Caco-2 (cell line): ENCODE measurements around the gene COLEC12. TPM values are rescaled to one million over a fixed set of nuclear protein-coding genes. Genes with fewer than 3 reads are reported as not detected.

Source experiments
- BruUV-seq: library from RNA; stranded (reverse); fragments of 400-500 nt; replicated peaks from 2 replicates; lab custom pipeline; 2021; lab: Mats Ljungman, UMichigan
- CTCF ChIA-PET: fragments of 300-600 bp; sonication (Branson Sonifier 250); formaldehyde crosslinking; loops from one replicate; lab custom pipeline; 2022; ENCODE audit warnings: antibody characterized with exemption; lab: Charles Lee
- POLR2A ChIA-PET: fragments of 300-600 bp; sonication (Branson Sonifier 250); formaldehyde crosslinking; loops from one replicate; lab custom pipeline; 2022; ENCODE audit warnings: antibody characterized with exemption; lab: Charles Lee
- DNase-seq, 2 experiments: peaks; one replicate each; pipeline versions ENCODE4 v3.0.0 to v3.0.0-alpha.2; 2020 to 2022
- H3K27me3 ChIP-seq: replicated peaks from 2 replicates; pipeline ENCODE4 v1.6.0; 2011; ENCODE audit warnings: low read length; ENCODE audit not compliant: control insufficient read depth, insufficient read depth
- H3K36me3 ChIP-seq: 2 replicates; pipeline ENCODE4 v1.5.1; 2011; ENCODE audit warnings: low read length; ENCODE audit not compliant: control insufficient read depth, insufficient read depth
- H3K4me1 ChIP-seq: fragments of 250-450 bp; sonication (Bioruptor Pico); 2 replicates; pipeline ENCODE4 v1.5.1; 2020; ENCODE audit warnings: mild to moderate bottlenecking
- H3K4me3 ChIP-seq: 2 replicates; pipeline ENCODE4 v1.5.1; 2011; ENCODE audit warnings: low read depth, mild to moderate bottlenecking, control low read depth, low read length
- H3K9me3 ChIP-seq: fragments of 250-450 bp; sonication (Bioruptor Pico); 2 replicates; pipeline ENCODE4 v1.5.1; 2020; ENCODE audit warnings: mild to moderate bottlenecking, moderate library complexity
- H3K27ac Mint-ChIP-seq: one replicate; pipeline ENCODE4 v1.8.0; 2022; ENCODE audit warnings: mixed read lengths; ENCODE audit not compliant: unreplicated experiment
- H3K27me3 Mint-ChIP-seq: one replicate; pipeline ENCODE4 v1.8.0; 2022; ENCODE audit warnings: mixed read lengths; ENCODE audit not compliant: insufficient read depth, unreplicated experiment
- H3K36me3 Mint-ChIP-seq: one replicate; pipeline ENCODE4 v1.8.0; 2022; ENCODE audit warnings: mild to moderate bottlenecking, mixed read lengths; ENCODE audit not compliant: insufficient read depth, unreplicated experiment
- H3K4me1 Mint-ChIP-seq: one replicate; pipeline ENCODE4 v1.8.0; 2022; ENCODE audit warnings: low read depth, mixed read lengths; ENCODE audit not compliant: unreplicated experiment
- H3K4me3 Mint-ChIP-seq: one replicate; pipeline ENCODE4 v1.8.0; 2022; ENCODE audit warnings: mild to moderate bottlenecking, moderate library complexity, mixed read lengths; ENCODE audit not compliant: unreplicated experiment
- H3K9me3 Mint-ChIP-seq: one replicate; pipeline ENCODE4 v1.8.0; 2022; ENCODE audit warnings: mixed read lengths; ENCODE audit not compliant: unreplicated experiment
- intact Hi-C: fragments of 100-400 bp; cut with micrococcal nuclease; formaldehyde crosslinking; loops from one replicate; pipeline ENCODE4 v1.10.0; 2022; ENCODE audit not compliant: unreplicated experiment
- total RNA-seq: library from RNA; stranded (reverse); gene quantifications from 2 replicates; pipeline ENCODE4 v1.2.3, GENCODE V29; 2022
- TF ChIP-seq, protein P1 (sequence below), 2 experiments: fragments of 200-600 bp in 1 of 2; IDR thresholded peaks; 1 replicate in 1 of 2; 2 replicates in 1 of 2; pipeline versions ENCODE4 v1.5.1 to v1.8.0; 2011 to 2022; ENCODE audit warnings: antibody characterized with exemption in 1 of 2, control low read depth in 1 of 2, inconsistent platforms in 1 of 2, low read depth in 1 of 2, low read length in 1 of 2, mild to moderate bottlenecking in 1 of 2, moderate library complexity in 1 of 2; ENCODE audit not compliant: insufficient read depth in 1 of 2, severe bottlenecking in 1 of 2, unreplicated experiment in 1 of 2

Gene COLEC12
- total RNA-seq, 1 experiment from 2014 or later, result 0.09 TPM

GRCh38 chr18:319720-320119, 180.8 kb downstream of the COLEC12 start:
- Mint-ChIP-seq H3K9me3 (no peaks in the 10 kb centered on the region), H3K36me3 (peaks cover 5% of the 10 kb centered on the region), H3K27ac (no peak overlapping the region), H3K4me1 (peaks cover 14% of the 10 kb centered on the region), H3K27me3 (no peaks in the 10 kb centered on the region), H3K4me3 (no peak overlapping the region)
- no TSS peak for BruUV-seq
- Histone ChIP-seq H3K27me3 (no peaks in the 10 kb centered on the region), H3K4me1 (peaks cover 33% of the 10 kb centered on the region), H3K36me3 (no peaks in the 10 kb centered on the region), H3K9me3 (no peaks in the 10 kb centered on the region), H3K4me3 (no peak overlapping the region)
- TF ChIP-seq, protein P1, sequence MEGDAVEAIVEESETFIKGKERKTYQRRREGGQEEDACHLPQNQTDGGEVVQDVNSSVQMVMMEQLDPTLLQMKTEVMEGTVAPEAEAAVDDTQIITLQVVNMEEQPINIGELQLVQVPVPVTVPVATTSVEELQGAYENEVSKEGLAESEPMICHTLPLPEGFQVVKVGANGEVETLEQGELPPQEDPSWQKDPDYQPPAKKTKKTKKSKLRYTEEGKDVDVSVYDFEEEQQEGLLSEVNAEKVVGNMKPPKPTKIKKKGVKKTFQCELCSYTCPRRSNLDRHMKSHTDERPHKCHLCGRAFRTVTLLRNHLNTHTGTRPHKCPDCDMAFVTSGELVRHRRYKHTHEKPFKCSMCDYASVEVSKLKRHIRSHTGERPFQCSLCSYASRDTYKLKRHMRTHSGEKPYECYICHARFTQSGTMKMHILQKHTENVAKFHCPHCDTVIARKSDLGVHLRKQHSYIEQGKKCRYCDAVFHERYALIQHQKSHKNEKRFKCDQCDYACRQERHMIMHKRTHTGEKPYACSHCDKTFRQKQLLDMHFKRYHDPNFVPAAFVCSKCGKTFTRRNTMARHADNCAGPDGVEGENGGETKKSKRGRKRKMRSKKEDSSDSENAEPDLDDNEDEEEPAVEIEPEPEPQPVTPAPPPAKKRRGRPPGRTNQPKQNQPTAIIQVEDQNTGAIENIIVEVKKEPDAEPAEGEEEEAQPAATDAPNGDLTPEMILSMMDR (IDR thresholded peaks at IDR 0.05; ENCODE audit: insufficient read depth in 1 of 2, low read depth in 1 of 2, low read length in 1 of 2, severe bottlenecking in 1 of 2, unreplicated experiment in 1 of 2), result no peak
- no peak for DNase-seq
- CTCF ChIA-PET, result no interaction called here
- intact Hi-C loops, result loop anchor here (5.0 kb wide), 1 partner anchor 178 kb away; no protein-coding TSS in a partner anchor
- POLR2A ChIA-PET, result no interaction called here

- H3K4me3 Mint-ChIP-seq, result no peak overlapping the region
- no TSS peak for BruUV-seq
- Histone ChIP-seq H3K9me3 (no peaks in the 10 kb centered on the region), H3K4me3 (no peak overlapping the region), H3K27me3 (no peaks in the 10 kb centered on the region), H3K4me1 (peaks cover 24% of the 10 kb centered on the region), H3K36me3 (no peaks in the 10 kb centered on the region)
- no peak for DNase-seq
- no peak overlapping the region for H3K27ac Mint-ChIP-seq
- peaks cover 14% of the 10 kb centered on the region for H3K4me1 Mint-ChIP-seq
- POLR2A ChIA-PET, result no interaction called here
- H3K9me3 Mint-ChIP-seq, result no peaks in the 10 kb centered on the region
- intact Hi-C loops, result no loop called here
- CTCF ChIA-PET, result no interaction called here
- H3K27me3 Mint-ChIP-seq, result no peaks in the 10 kb centered on the region
- TF ChIP-seq, protein P1 (IDR thresholded peaks at IDR 0.05; ENCODE audit: insufficient read depth in 1 of 2, low read depth in 1 of 2, low read length in 1 of 2, severe bottlenecking in 1 of 2, unreplicated experiment in 1 of 2), result no peak
- peaks cover 5% of the 10 kb centered on the region for H3K36me3 Mint-ChIP-seq
Measured at GRCh38 chr18:318791-319291, 181.7 kb downstream of the COLEC12 start.

- no peak overlapping the region for H3K4me3 ChIP-seq
- no peaks in the 10 kb centered on the region for H3K9me3 ChIP-seq
- no peak overlapping the region for H3K27ac Mint-ChIP-seq
- ChIA-PET CTCF (interaction anchor here (0.6 kb wide), 1 partner anchor 11 kb away, joined by 5 read pairs; no protein-coding TSS in a partner anchor), POLR2A (no interaction called here)
- H3K36me3 ChIP-seq, result no peaks in the 10 kb centered on the region
- intact Hi-C loops, result no loop called here
- no TSS peak for BruUV-seq
- no peak overlapping the region for H3K4me3 Mint-ChIP-seq
- H3K36me3 Mint-ChIP-seq, result peaks cover 2% of the 10 kb centered on the region
- no peak for DNase-seq
- peaks cover 14% of the 10 kb centered on the region for H3K4me1 ChIP-seq
- H3K4me1 Mint-ChIP-seq, result peaks cover 3% of the 10 kb centered on the region
- no peaks in the 10 kb centered on the region for H3K27me3 ChIP-seq
- TF ChIP-seq, protein P1 (IDR thresholded peaks at IDR 0.05; ENCODE audit: insufficient read depth in 1 of 2, low read depth in 1 of 2, low read length in 1 of 2, severe bottlenecking in 1 of 2, unreplicated experiment in 1 of 2), result no peak
- no peaks in the 10 kb centered on the region for H3K9me3 Mint-ChIP-seq
- no peaks in the 10 kb centered on the region for H3K27me3 Mint-ChIP-seq
Measured at GRCh38 chr18:317618-318017, 182.9 kb downstream of the COLEC12 start.
